Activated T-helper 2 cell treated with anti-CD3 and anti-CD28 coated beads, Interferon-gamma antibody, Interleukin-2, Interleukin-4, amounts not matched to agents 10 μg/mL and 5 μg/mL and 100 μg/mL, durations not matched to agents 14 hours and 24 hours and 36 hours (primary cell): ENCODE data around the gene ZNF511. TPM values are rescaled to one million over a fixed set of nuclear protein-coding genes. Genes with fewer than 3 reads are reported as not detected.

Source experiments
- DNase-seq: peaks from one replicate; pipeline ENCODE4 v3.0.0; 2021; ENCODE audit warnings: low spot score
- H3K27ac Mint-ChIP-seq: one replicate; pipeline ENCODE4 v1.8.0; 2021; ENCODE audit warnings: mixed read lengths
- H3K27me3 Mint-ChIP-seq: one replicate; pipeline ENCODE4 v1.8.0; 2021; ENCODE audit warnings: low read depth, mixed read lengths
- H3K36me3 Mint-ChIP-seq: one replicate; pipeline ENCODE4 v1.8.0; 2021; ENCODE audit warnings: low read depth, mixed read lengths
- H3K4me1 Mint-ChIP-seq: one replicate; pipeline ENCODE4 v1.8.0; 2021; ENCODE audit warnings: low read depth, mixed read lengths
- H3K4me3 Mint-ChIP-seq: one replicate; pipeline ENCODE4 v1.8.0; 2021; ENCODE audit warnings: low read depth, mild to moderate bottlenecking, moderate library complexity, mixed read lengths
- H3K9me3 Mint-ChIP-seq: one replicate; pipeline ENCODE4 v1.8.0; 2021; ENCODE audit warnings: mixed read lengths
- intact Hi-C: fragments of 100-400 bp; cut with micrococcal nuclease; formaldehyde crosslinking; loops from one replicate; pipeline ENCODE4 v1.15.1; 2023
- total RNA-seq: library from RNA; stranded (reverse); gene quantifications from 2 replicates; pipeline ENCODE4 v1.2.3, GENCODE V29; 2022

Gene ZNF511
- total RNA-seq, 1 donor from 2014 or later, result 89.7 TPM

- H3K36me3 Mint-ChIP-seq, result peaks cover 20% of the 10 kb centered on the region
- intact Hi-C loops, result loop anchor here (5.0 kb wide), 1 partner anchor 52 kb away; the partner anchor contains the start of genes TUBGCP2 and ZNF511
- no peaks in the 10 kb centered on the region for H3K27me3 Mint-ChIP-seq
- no peak for DNase-seq
- H3K4me3 Mint-ChIP-seq, result no peak overlapping the region
- no peak overlapping the region for H3K27ac Mint-ChIP-seq
- H3K9me3 Mint-ChIP-seq, result no peaks in the 10 kb centered on the region
- peaks cover 6% of the 10 kb centered on the region for H3K4me1 Mint-ChIP-seq
Measured at GRCh38 chr10:133359554-133359971, 50.8 kb downstream of the ZNF511 start.

DNA sequence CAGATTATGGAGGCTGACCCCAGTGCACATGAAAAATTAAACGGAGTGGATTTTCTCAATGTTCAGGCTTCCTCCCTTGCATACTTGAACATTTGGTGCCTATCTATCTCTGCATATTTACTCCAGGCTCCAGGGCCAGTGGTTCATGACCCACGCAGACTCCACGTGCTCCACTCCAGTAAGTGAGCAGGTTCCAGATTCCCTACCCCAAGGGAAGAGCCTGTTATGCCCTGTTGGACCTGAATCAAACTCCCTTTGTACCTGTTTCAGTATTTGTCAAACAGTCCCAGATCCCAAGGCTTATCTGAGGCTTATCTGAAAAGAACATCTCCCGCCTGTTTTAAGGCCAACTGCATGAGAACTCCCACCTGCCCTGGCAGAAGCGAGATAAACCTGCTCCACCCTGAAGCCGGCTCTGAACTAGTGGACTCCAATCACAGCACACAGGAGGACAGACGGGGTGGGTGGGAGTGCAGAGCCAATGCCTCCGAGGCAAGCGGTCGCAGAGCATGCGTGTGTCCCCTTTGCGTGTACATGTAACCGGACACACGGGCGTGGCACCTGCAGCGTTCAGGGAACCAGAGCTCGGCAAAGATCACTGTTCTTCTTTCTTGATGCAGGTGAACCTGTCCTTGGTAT is 51.4 kb downstream of the ZNF511 start:
- Mint-ChIP-seq H3K36me3 (peaks cover 24% of the 10 kb centered on the region), H3K27me3 (no peaks in the 10 kb centered on the region), H3K27ac (no peak overlapping the region)

DNA sequence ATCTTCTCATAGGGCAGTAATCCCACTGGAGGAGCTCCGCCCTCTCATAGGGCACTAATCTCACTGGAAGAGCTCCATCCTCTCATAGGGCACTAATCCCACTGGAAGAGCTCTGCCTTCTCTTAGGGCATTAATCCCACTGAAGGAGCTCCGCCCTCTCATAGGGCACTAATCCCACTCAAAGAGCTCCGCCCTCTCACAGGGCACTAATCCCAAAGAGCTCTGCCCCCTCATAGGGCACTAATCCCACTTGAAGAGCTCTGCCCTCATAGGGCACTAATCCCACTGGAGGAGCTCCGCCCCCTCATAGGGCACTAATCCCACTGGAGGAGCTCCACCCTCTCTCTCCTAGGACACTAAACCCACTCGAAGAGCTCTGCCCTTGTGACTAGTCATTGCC is 52.5 kb downstream of the ZNF511 start:
- no peak overlapping the region for H3K4me3 Mint-ChIP-seq
- H3K27me3 Mint-ChIP-seq, result no peaks in the 10 kb centered on the region
- no peaks in the 10 kb centered on the region for H3K9me3 Mint-ChIP-seq
- DNase-seq, result no peak
- H3K36me3 Mint-ChIP-seq, result peaks cover 20% of the 10 kb centered on the region
- H3K27ac Mint-ChIP-seq, result no peak overlapping the region
- intact Hi-C loops, result no loop called here
- H3K4me1 Mint-ChIP-seq, result peaks cover 6% of the 10 kb centered on the region

More for the DNA sequence above, 51.4 kb downstream of the ZNF511 start:
- intact Hi-C loops, result loop anchor here (5.0 kb wide), 1 partner anchor 53 kb away; the partner anchor contains the start of genes TUBGCP2 and ZNF511
- Mint-ChIP-seq H3K9me3 (no peaks in the 10 kb centered on the region), H3K4me3 (no peak overlapping the region), H3K4me1 (peaks cover 6% of the 10 kb centered on the region)
- DNase-seq, result no peak

DNA sequence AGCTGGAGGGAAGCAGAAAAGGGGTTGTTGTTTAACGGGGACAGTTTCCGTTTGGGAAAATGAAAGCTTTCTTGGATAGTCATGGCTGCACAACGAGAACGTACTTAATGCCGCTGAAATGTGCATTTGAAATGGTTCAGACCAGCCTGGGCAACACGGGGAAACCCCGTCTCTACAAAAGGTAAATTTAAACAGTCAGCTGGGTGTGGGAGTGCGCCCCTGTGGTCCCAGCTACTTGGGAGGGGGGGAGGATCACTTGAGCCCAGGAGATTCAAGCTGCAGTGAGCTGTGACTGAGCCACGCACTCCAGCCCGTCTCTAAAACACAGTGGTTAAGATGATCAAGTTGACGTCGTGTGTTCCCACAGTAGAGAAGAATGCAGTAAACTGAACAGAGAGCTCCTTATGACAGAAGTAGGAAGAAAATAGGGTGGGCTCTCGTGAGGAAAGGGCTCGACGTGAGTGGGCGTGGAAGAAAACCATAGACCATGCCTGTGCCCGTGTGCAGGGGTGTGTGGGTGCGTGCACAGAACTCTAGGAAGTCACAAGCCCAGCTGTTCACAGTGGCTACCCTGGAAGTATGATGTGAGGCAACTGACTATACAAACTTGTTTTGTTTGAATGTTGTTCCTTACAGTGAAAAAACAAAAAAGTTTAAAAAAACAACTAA is 53.2 kb downstream of the ZNF511 start:
- no peak overlapping the region for H3K27ac Mint-ChIP-seq

More for the DNA sequence above, 53.2 kb downstream of the ZNF511 start:
- DNase-seq, result no peak
- no peaks in the 10 kb centered on the region for H3K27me3 Mint-ChIP-seq
- no peak overlapping the region for H3K4me3 Mint-ChIP-seq
- H3K36me3 Mint-ChIP-seq, result peaks cover 19% of the 10 kb centered on the region
- peaks cover 6% of the 10 kb centered on the region for H3K4me1 Mint-ChIP-seq
- H3K9me3 Mint-ChIP-seq, result no peaks in the 10 kb centered on the region
- intact Hi-C loops, result no loop called here

Other genes starting within 250 kb of the ZNF511 start
- not detected in 2 replicates for gene ADGRA1, start 221.0 kb upstream of the ZNF511 start, total RNA-seq
- 0.39 and 0.51 TPM in 2 replicates for gene KNDC1, start 148.7 kb upstream of the ZNF511 start, total RNA-seq
- 0.16 and 0.28 TPM in 2 replicates for gene UTF1, start 78.7 kb upstream of the ZNF511 start, total RNA-seq
- 0.07 TPM in 1 of 2 replicates, not detected in the other for gene VENTX, start 71.1 kb upstream of the ZNF511 start, total RNA-seq
- gene ADAM8, start 32.0 kb upstream of the ZNF511 start, total RNA-seq, result 214 and 220 TPM in 2 replicates
- gene TUBGCP2, start within 50 bp of the ZNF511 start, total RNA-seq, result 60.4 and 64.7 TPM in 2 replicates
- not detected in 2 replicates for gene CALY, start 28.0 kb downstream of the ZNF511 start, total RNA-seq
- not detected in 2 replicates for gene PRAP1, start 38.5 kb downstream of the ZNF511 start, total RNA-seq
- gene FUOM, start 49.1 kb downstream of the ZNF511 start, total RNA-seq, result 44.0 and 45.7 TPM in 2 replicates
- 74.2 and 74.8 TPM in 2 replicates for gene ECHS1, start 64.4 kb downstream of the ZNF511 start, total RNA-seq
- gene PAOX, start 70.3 kb downstream of the ZNF511 start, total RNA-seq, result 11.9 and 13.2 TPM in 2 replicates
- 67.6 and 69.0 TPM in 2 replicates for gene MTG1, start 85.2 kb downstream of the ZNF511 start, total RNA-seq
- gene SPRN, start 115.7 kb downstream of the ZNF511 start, total RNA-seq, result not detected in 2 replicates
- gene SCART1, start 145.0 kb downstream of the ZNF511 start, total RNA-seq, result 1.3 and 1.4 TPM in 2 replicates
- 0.16 TPM in 1 of 2 replicates, not detected in the other for gene CYP2E1, start 218.4 kb downstream of the ZNF511 start, total RNA-seq